GM12873 (cell line): ENCODE measurements around the gene PFN2.

Source experiments
- CTCF ChIP-seq: IDR thresholded peaks from 2 replicates; pipeline ENCODE4 v1.5.1; 2012; ENCODE audit warnings: low read depth, mild to moderate bottlenecking, moderate library complexity, low read length, control low read depth; ENCODE audit not compliant: insufficient read depth; ENCODE audit errors: missing control alignments

PFN2 gene

GRCh38 chr3:149933858-149934257 is 36.8 kb downstream of the PFN2 start:
- TF ChIP-seq CTCF = no peak

- no peak for TF ChIP-seq CTCF
Observed at GRCh38 chr3:149933008-149933407, 37.7 kb downstream of the PFN2 start.

- TF ChIP-seq CTCF = no peak
Observed at GRCh38 chr3:149920119-149920518, 50.6 kb downstream of the PFN2 start.

- TF ChIP-seq CTCF = no peak
Observed at GRCh38 chr3:149919509-149919908, 51.2 kb downstream of the PFN2 start.

GRCh38 chr3:149917124-149917667 is 53.5 kb downstream of the PFN2 start:
- no peak for TF ChIP-seq CTCF
